Breast epithelium (tissue), 3 donors: ENCODE data around the gene DDX39B.

Experiments used
- CTCF ChIP-seq, 3 donors: fragments of 450-650 bp; IDR thresholded peaks; one replicate each; pipeline ENCODE4 v1.5.1; 2016 to 2017; ENCODE audit warnings: antibody characterized with exemption in 3 of 3, mild to moderate bottlenecking in 3 of 3, moderate library complexity in 3 of 3
- POLR2A ChIP-seq: fragments of 450-650 bp; IDR thresholded peaks from one replicate; pipeline ENCODE4 v1.6.1; 2016; ENCODE audit warnings: antibody characterized with exemption, mild to moderate bottlenecking, moderate library complexity

- no peak for TF ChIP-seq POLR2A
- no peak for TF ChIP-seq CTCF (IDR thresholded peaks at IDR 0.05)
Measured at GRCh38 chr6:31538805-31539400, 2.9 kb downstream of the DDX39B start.
